SU-DHL-6 (cell line): ENCODE measurements around the gene GXYLT2.

Experiments used
- H2AFZ ChIP-seq: fragments of 200-600 bp; sonication (generic); 2 replicates; pipeline ENCODE4 v1.6.1; 2014; ENCODE audit warnings: low read depth, mild to moderate bottlenecking, moderate library complexity, mixed read lengths, antibody characterized with exemption, low read length; ENCODE audit not compliant: severe bottlenecking
- H3F3A ChIP-seq: fragments of 200-600 bp; shearing (Covaris generic); 2 replicates; pipeline ENCODE4 v1.6.0; 2016; ENCODE audit warnings: antibody characterized with exemption, mild to moderate bottlenecking; ENCODE audit not compliant: insufficient read depth
- H3K27ac ChIP-seq: fragments of 200-600 bp; sonication (generic); 2 replicates; pipeline ENCODE4 v1.5.1; 2016; ENCODE audit warnings: low read depth, mild to moderate bottlenecking, low read length, moderate library complexity, mixed read lengths
- H3K27me3 ChIP-seq: fragments of 200-600 bp; sonication (generic), shearing (Covaris generic); 2 replicates; pipeline ENCODE4 v1.6.0; 2014; ENCODE audit warnings: mild to moderate bottlenecking, low read length
- H3K36me3 ChIP-seq: fragments of 200-600 bp; sonication (generic); 2 replicates; pipeline ENCODE4 v1.6.1; 2014; ENCODE audit warnings: mild to moderate bottlenecking, low read length, mixed read lengths
- H3K4me2 ChIP-seq: fragments of 300-600, 200-600 bp; shearing (Covaris generic), sonication (generic); 2 replicates; pipeline ENCODE4 v1.6.0; 2014; ENCODE audit warnings: low read length, low read depth, mild to moderate bottlenecking; ENCODE audit not compliant: poor library complexity, severe bottlenecking
- H3K4me3 ChIP-seq: fragments of 200-600 bp; sonication (generic); 2 replicates; pipeline ENCODE4 v1.5.1; 2014; ENCODE audit warnings: antibody characterized with exemption, low read length, mild to moderate bottlenecking, mixed read lengths; ENCODE audit not compliant: insufficient read depth, poor library complexity, severe bottlenecking
- H3K79me2 ChIP-seq: fragments of 200-600 bp; sonication (generic); 2 replicates; pipeline ENCODE4 v1.6.1; 2014; ENCODE audit warnings: mild to moderate bottlenecking, low read length, moderate library complexity; ENCODE audit not compliant: insufficient read depth
- H3K9ac ChIP-seq: fragments of 200-600 bp; sonication (generic); 2 replicates; pipeline ENCODE4 v1.7.0; 2014; ENCODE audit warnings: mild to moderate bottlenecking, low read length
- H3K9me2 ChIP-seq: fragments of 200-600 bp; sonication (generic); replicated peaks from 2 replicates; pipeline ENCODE4 v1.6.1; 2014; ENCODE audit warnings: low read length; ENCODE audit not compliant: insufficient read depth
- H3K9me3 ChIP-seq: fragments of 200-600 bp; sonication (generic); 2 replicates; pipeline ENCODE4 v1.6.1; 2014; ENCODE audit warnings: low read length, mixed read lengths; ENCODE audit not compliant: insufficient read depth
- H4K20me1 ChIP-seq: fragments of 200-600 bp; sonication (generic); 2 replicates; pipeline ENCODE4 v1.6.1; 2014; ENCODE audit warnings: low read depth, mild to moderate bottlenecking, antibody characterized with exemption, low read length, moderate library complexity, mixed read lengths
- CTCF ChIP-seq: fragments of 200-600 bp; sonication (generic); IDR thresholded peaks from one replicate; pipeline ENCODE4 v1.5.1; 2017; ENCODE audit warnings: antibody characterized with exemption, mild to moderate bottlenecking, low read length, moderate library complexity; ENCODE audit not compliant: insufficient read depth, poor library complexity, severe bottlenecking
- EZH2phosphoT487 ChIP-seq: fragments of 200-600 bp; sonication (generic), shearing (Covaris generic); conservative IDR thresholded peaks from 2 replicates; pipeline ENCODE4 v1.6.1; 2018; ENCODE audit warnings: mild to moderate bottlenecking, antibody characterized with exemption, low read length, moderate library complexity, mixed read lengths

Gene GXYLT2

GRCh38 chr3:72887343-72887704 lies 522 bp upstream of the GXYLT2 start:
- peak overlapping the region; percentile 30; the same call in 1 of the 2 replicates for H3K9ac ChIP-seq
- no peaks in the 10 kb centered on the region for H4K20me1 ChIP-seq
- no peaks in the 10 kb centered on the region for H3F3A ChIP-seq
- H2AFZ ChIP-seq: peak overlapping the region; percentile 72
- H3K4me2 ChIP-seq: peak overlapping the region; percentile 67
- peak overlapping the region; percentile 50 for H3K4me3 ChIP-seq
- H3K36me3 ChIP-seq: no peaks in the 10 kb centered on the region
- 0 out of 2 replicates have a peak, but pooled peaks cover 2% of the 10 kb centered on the region for H3K27me3 ChIP-seq
- H3K9me3 ChIP-seq: no peaks in the 10 kb centered on the region
- no peak overlapping the region for H3K27ac ChIP-seq
- TF ChIP-seq CTCF (no peak), EZH2phosphoT487 (no peak)
- H3K79me2 ChIP-seq: no peaks in the 10 kb centered on the region
- no peaks in the 10 kb centered on the region for H3K9me2 ChIP-seq

GRCh38 chr3:72888546-72889309 lies 882 bp downstream of the GXYLT2 start:
- Histone ChIP-seq H3F3A (no peaks in the 10 kb centered on the region), H3K9me3 (no peaks in the 10 kb centered on the region), H2AFZ (no peak overlapping the region), H3K36me3 (no peaks in the 10 kb centered on the region), H3K9me2 (no peaks in the 10 kb centered on the region), H3K9ac (no peak overlapping the region), H3K4me2 (peak overlapping the region; percentile 48), H3K27me3 (0 out of 2 replicates have a peak, but pooled peaks cover 2% of the 10 kb centered on the region), H4K20me1 (no peaks in the 10 kb centered on the region), H3K4me3 (no peak overlapping the region), H3K27ac (no peak overlapping the region), H3K79me2 (no peaks in the 10 kb centered on the region)
- TF ChIP-seq CTCF (no peak), EZH2phosphoT487 (no peak)

GRCh38 chr3:72889310-72890165 lies 1.7 kb downstream of the GXYLT2 start:
- H3K4me3 ChIP-seq: no peak overlapping the region
- H2AFZ ChIP-seq: no peak overlapping the region
- H3K36me3 ChIP-seq: no peaks in the 10 kb centered on the region
- H3K9ac ChIP-seq: no peak overlapping the region
- H4K20me1 ChIP-seq: no peaks in the 10 kb centered on the region
- no peaks in the 10 kb centered on the region for H3K79me2 ChIP-seq
- 0 out of 2 replicates have a peak, but pooled peaks cover 2% of the 10 kb centered on the region for H3K27me3 ChIP-seq
- H3K4me2 ChIP-seq: no peak overlapping the region
- no peaks in the 10 kb centered on the region for H3K9me3 ChIP-seq
- H3K27ac ChIP-seq: no peak overlapping the region
- no peaks in the 10 kb centered on the region for H3K9me2 ChIP-seq
- TF ChIP-seq CTCF (no peak), EZH2phosphoT487 (no peak)
- no peaks in the 10 kb centered on the region for H3F3A ChIP-seq
